Gastrocnemius medialis (tissue), 4 donors: ENCODE results near the gene ELOF1.

Experiments used
- CTCF ChIP-seq, 5 experiments: fragments of 450-650 bp in 3 of 5; fragments of 200-600 bp in 2 of 5; sonication (generic) in 2 of 5; IDR thresholded peaks in 4 of 5; conservative IDR thresholded peaks in 1 of 5; 1 replicate in 4 of 5; 2 replicates in 1 of 5; pipeline ENCODE4 v1.5.1; 2016 to 2019; ENCODE audit warnings: antibody characterized with exemption in 5 of 5, mild to moderate bottlenecking in 3 of 5, moderate library complexity in 3 of 5
- POLR2A ChIP-seq, 2 donors: fragments of 450-650 bp; IDR thresholded peaks; one replicate each; pipeline ENCODE4 v1.6.1; 2017; ENCODE audit warnings: antibody characterized with exemption in 2 of 2, mild to moderate bottlenecking in 2 of 2, moderate library complexity in 2 of 2

DNA sequence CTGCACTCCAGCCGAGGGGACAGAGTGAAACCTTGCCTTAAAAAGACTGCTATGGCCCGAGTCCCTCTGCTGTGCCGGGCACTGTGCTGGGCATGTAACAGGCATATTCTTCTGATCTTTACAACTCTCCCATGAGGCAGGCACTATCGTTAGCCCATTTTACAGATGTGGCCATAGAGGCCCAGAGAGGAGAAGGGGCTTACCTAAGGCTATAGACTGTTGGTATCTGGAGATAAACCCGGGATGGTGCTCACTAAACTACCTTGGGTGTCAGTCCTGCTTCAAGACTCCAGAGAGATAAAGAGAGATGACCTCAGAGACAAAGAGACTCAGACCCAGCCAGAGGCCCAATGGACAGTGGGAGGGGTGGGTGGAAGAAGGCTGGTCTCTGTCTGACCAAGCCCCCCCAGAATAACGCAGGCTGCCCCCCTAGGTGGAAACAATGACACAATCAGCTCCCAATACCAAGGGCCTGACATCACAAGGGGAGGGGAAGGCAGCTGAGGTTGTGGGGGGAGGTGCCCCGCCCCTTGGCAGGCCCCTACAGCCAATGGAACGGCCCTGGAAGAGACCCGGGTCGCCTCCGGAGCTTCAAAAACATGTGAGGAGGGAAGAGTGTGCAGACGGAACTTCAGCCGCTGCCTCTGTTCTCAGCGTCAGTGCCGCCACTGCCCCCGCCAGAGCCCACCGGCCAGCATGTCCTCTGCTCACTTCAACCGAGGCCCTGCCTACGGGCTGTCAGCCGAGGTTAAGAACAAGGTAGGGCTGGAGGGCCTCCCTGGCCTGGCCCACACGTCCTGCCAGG is 20.6 kb downstream of the ELOF1 start, which contains the start of gene CNN1:
- no peak for TF ChIP-seq CTCF (IDR thresholded peaks at IDR 0.05 in 4 of 5, conservative IDR thresholded peaks at IDR 0.05 in 1 of 5)
- TF ChIP-seq POLR2A (IDR thresholded peaks at IDR 0.05): peak; percentile 11 to 33
